GM19397 (cell line): Measurements from ENCODE around the gene ORM2.
"Not testable (repeated sequence)": the region's sequence is repeated elsewhere in the genome, so short reads cannot be mapped to it uniquely, and the experiment has no call there.

Source experiments
- ATAC-seq: cut with Tn5 transposase; IDR thresholded peaks from one replicate; pipeline ENCODE4 v1.9.1; 2021; ENCODE audit warnings: mild to moderate bottlenecking, moderate library complexity; ENCODE audit not compliant: unreplicated experiment

Gene ORM2

GRCh38 chr9:114329625-114330022 is at the start of gene ORM2:
Gene ORM2 (plus strand): TSS chr9:114329869. CDS start chr9:114329905, 36 bp downstream.
- not testable (repeated sequence) for ATAC-seq

- ATAC-seq: no peak
Observed at GRCh38 chr9:114280636-114281472, 48.8 kb upstream of the ORM2 start.

DNA sequence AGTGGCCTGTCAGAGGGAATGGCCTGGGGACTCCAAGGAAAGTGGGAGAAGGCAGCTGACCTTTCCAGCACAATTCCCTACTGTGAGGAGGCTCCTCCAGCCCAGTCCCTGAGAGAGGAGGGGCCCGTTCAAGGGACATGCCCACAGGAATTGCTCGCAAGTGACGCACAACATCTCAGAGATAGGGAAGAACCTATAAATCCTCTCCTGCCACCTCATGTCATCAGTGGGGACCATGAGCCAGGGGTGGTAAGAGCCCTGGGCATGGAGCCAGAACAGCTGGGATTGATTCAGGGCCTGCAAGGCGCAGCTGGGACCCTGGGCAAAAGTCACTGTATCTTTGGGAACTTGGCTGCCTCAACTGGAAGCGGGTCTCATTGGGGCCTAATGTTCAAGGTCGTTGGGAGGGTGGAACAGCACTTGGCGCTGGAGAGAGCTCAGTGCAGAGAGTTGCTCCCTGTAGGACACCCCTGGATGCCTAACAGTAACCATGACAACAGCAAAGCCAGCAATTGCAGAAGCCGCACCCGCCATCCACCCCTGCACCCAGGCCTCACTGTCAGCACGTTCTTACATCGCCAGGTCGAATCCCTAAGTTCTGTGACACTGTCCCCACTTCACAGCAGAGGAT is 48.1 kb upstream of the ORM2 start:
- ATAC-seq: no peak

DNA sequence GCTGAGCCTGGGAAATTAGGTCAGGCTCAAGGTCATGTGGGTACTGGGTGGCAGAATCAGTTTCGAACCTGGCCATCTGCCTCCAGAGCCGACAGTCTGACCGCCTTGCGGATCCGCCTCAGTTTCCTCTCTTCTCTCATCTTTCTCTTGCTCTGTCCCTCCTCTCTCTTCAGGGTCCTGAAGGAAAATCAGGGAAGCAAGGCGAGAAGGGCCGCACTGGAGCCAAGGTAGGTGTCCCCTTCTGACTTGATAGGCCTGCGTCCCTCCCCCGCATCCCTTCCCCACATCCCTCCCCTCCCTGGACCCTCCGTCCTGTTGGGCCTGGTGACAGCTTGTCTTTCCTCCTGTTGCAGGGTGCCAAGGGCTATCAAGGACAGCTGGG is 47.6 kb upstream of the ORM2 start:
- no peak for ATAC-seq

- no peak for ATAC-seq
Observed at GRCh38 chr9:114282507-114282906, 47.2 kb upstream of the ORM2 start.

DNA sequence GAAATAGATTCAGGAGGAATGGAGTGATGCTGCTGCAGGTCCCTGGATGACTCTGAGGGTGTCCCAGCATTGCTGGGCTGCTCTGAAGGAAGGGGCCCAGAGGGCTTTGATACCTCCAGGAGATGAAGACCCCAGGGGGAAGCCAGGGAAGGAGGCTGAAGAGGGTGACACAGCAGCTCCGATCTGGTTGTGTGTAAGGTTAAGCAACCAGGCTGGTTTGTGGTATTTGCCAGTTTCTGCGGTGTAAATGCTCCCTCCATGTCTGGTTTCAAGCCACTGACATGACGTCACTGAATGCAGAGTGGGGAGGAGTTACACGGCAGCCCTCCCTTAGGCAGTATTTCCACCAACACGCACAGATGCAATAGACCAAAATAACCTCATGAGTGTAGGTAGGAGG is 46.7 kb upstream of the ORM2 start:
- ATAC-seq: no peak

DNA sequence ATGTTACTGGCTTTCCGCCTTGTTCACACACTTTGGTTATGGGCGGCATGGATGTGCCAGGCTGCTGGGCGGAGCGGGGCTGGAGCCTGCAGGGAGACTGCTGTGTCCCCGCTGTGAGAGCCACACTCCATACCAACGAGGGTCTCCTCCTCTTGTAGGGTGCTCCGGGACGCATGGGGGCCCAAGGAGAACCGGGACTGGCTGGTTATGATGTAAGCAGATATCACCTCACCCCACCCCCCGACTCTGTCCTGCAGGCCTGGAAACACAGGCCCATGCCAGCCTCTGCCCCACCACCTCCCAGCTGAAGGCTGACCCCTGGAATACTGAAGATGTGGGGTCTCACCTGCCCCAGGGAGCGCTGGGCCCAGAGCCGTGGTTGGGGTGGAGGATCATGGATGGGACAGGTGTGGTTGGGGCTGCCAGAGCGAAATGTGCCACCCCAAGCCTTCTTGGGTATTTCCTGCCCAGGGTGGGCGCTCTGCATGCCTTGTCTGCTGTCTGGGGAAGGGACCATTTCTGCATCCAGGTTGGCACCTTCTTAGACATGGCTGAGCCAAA is 46.0 kb upstream of the ORM2 start:
- ATAC-seq: no peak

- ATAC-seq: no peak
Observed at GRCh38 chr9:114284316-114285060, 45.2 kb upstream of the ORM2 start.

- no peak for ATAC-seq
Observed at GRCh38 chr9:114285166-114285867, 44.4 kb upstream of the ORM2 start.

GRCh38 chr9:114286146-114286679 is 43.5 kb upstream of the ORM2 start:
- no peak for ATAC-seq

- ATAC-seq: no peak
Observed at GRCh38 chr9:114287001-114287762, 42.5 kb upstream of the ORM2 start.

DNA sequence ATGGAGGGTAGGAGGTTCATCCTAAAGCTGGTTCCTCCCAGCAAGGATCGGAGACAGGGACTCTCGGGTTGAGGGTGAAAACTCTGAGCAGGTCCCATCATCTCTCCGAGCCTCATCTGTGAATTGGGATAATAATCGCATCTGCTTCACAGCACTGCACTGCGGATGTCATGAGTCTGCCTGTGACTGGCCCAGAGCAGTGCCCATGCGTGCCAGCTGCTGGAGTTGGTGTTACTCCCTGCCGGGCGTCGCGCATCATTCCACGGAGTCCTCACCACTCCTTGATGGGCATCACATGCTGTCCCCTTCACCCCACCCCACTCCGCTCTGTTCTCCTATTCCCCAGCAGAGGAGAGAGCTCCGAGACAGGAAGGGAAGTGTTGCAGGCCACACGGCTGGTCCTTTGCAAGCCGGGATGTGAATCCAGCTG is 41.9 kb upstream of the ORM2 start:
- ATAC-seq: no peak

DNA sequence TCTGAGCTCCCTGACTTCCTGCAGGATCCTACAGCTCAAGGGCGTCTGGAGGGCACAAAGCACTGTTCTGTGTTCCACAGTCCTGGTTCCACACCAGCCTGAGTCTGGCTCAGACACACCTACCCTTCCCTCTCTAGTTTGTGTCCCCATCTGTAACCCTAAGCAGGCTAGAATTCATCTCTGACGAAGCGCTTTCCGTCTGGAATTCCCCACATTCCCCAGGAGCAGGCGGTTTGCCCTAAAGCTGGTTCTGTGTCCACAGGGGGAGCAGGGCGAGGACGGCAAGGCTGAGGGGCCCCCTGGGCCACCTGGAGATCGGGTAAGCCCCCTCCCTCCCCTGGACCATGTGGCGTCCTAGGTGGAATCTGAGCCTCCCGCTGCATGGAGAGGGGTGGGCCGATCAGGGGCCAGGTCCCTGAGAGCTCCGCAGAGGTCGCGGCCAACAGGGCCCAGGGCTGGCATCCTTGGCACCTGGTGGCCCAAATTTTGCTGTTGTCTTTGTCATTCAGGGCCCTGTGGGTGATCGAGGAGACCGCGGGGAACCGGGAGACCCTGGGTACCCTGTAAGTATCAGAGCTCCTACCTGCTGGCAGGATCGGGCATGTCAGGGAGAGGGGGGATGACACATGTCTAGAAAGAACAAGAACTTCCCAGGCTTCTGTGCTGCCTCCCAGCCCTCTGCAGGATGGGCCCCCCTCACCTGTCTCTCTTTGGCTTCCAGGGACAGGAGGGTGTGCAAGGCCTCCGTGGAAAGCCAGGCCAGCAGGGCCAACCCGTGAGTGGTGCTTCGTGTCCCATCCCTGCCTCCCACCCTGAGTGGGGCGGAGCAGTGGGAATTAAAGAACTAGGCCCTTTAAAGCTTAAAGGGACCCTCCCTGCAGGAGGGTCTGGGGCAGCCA is 41.2 kb upstream of the ORM2 start:
- no peak for ATAC-seq

- ATAC-seq: no peak
Observed at GRCh38 chr9:114289106-114289505, 40.6 kb upstream of the ORM2 start.

- no peak for ATAC-seq
Observed at GRCh38 chr9:114289571-114290481, 39.8 kb upstream of the ORM2 start.

GRCh38 chr9:114290561-114290986 is 39.1 kb upstream of the ORM2 start:
- ATAC-seq: no peak

- ATAC-seq: no peak
Observed at GRCh38 chr9:114291064-114291474, 38.6 kb upstream of the ORM2 start.
